H1 (cell line): ENCODE results near the gene SLC6A6. TPM values are rescaled to one million over a fixed set of nuclear protein-coding genes. Genes with fewer than 3 reads are reported as not detected.

ENCODE experiments used
- ATF3 ChIP-seq: IDR thresholded peaks from 2 replicates; pipeline ENCODE4 v1.6.1; 2011; ENCODE audit warnings: low read depth, mild to moderate bottlenecking, low read length; ENCODE audit not compliant: insufficient read depth
- JUND ChIP-seq: IDR thresholded peaks from 2 replicates; pipeline ENCODE4 v1.6.1; 2011; ENCODE audit warnings: mild to moderate bottlenecking, improper control_type of control experiment, low read length
- PHF8 ChIP-seq: fragments of 200-600 bp; sonication (generic); conservative IDR thresholded peaks from 2 replicates; pipeline ENCODE4 v1.7.1; 2012; ENCODE audit warnings: low read depth, mild to moderate bottlenecking, inconsistent platforms, low read length, moderate library complexity
- SIRT6 ChIP-seq: IDR thresholded peaks from one replicate; pipeline ENCODE4 v1.7.1; 2012; ENCODE audit warnings: low read length, inconsistent platforms
- YY1 ChIP-seq: IDR thresholded peaks from 2 replicates; pipeline ENCODE4 v1.6.1; 2011; ENCODE audit warnings: low read depth, mild to moderate bottlenecking, low read length
- polyA plus RNA-seq, 7 experiments: library from polyadenylated mRNA; depleted of rRNA in 3 of 7; stranded (reverse) in 5 of 7; unstranded in 2 of 7; fragments of >200 nt in 5 of 7; fragments of 200-250 nt in 2 of 7; gene quantifications; 1 replicate in 5 of 7; 2 replicates in 1 of 7; 4 replicates in 1 of 7; pipeline versions ENCODE4 v1.2.1 to v1.2.3, GENCODE V29; 2011 to 2013; ENCODE audit warnings: missing spikeins in 2 of 7, mixed read lengths in 2 of 7
- total RNA-seq: library from RNA; stranded (reverse); fragmentation: NEBNext Ultra II Directional; extraction: Animal tissue kit (Norgen Biotek cat#: 25700); gene quantifications from 2 replicates; pipeline ENCODE4 v1.2.1, GENCODE V29; 2021
- TF ChIP-seq, protein P1 (sequence below): IDR thresholded peaks from 2 replicates; pipeline ENCODE4 v1.6.1; 2012; ENCODE audit warnings: low read length, inconsistent platforms

SLC6A6 gene
- total and polyA plus RNA-seq, 2 of the 8 experiments (the other 6 are each of a cell fraction or from before 2014, with no cell fraction given), result 66.2 to 144 TPM

DNA sequence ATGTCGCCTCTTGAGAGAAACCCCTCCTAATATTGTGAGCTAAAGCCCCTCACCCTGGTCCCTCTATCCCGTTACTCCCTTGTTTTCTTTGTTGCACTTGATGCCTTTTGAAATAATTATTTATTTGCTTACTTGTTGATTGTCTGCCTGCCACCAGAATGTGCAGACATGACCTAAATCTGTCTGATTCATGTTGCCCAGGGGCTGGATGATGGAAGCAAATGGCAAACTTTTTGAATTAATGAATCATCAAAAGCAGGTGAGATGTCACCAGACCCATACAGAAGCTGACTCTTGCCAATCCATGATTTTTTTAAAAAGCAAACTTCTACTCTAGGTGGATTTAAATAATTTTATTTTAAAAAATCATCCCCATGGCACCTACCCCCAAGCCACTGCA is 88.4 kb downstream of the SLC6A6 start (continued):
- no peak for TF ChIP-seq JUND
- TF ChIP-seq ATF3, result no peak
- no peak for TF ChIP-seq YY1
- TF ChIP-seq SIRT6, result no peak
- no peak for TF ChIP-seq PHF8
- TF ChIP-seq, protein P1, sequence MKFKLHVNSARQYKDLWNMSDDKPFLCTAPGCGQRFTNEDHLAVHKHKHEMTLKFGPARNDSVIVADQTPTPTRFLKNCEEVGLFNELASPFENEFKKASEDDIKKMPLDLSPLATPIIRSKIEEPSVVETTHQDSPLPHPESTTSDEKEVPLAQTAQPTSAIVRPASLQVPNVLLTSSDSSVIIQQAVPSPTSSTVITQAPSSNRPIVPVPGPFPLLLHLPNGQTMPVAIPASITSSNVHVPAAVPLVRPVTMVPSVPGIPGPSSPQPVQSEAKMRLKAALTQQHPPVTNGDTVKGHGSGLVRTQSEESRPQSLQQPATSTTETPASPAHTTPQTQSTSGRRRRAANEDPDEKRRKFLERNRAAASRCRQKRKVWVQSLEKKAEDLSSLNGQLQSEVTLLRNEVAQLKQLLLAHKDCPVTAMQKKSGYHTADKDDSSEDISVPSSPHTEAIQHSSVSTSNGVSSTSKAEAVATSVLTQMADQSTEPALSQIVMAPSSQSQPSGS, result no peak
